IPS-NIHi11 (cell line): ENCODE data around the gene HMGCLL1.

ENCODE experiments used
- DNase-seq: peaks from one replicate; pipeline ENCODE4 v3.0.0; 2012; ENCODE audit warnings: mixed read lengths, low spot score

Gene HMGCLL1

GRCh38 chr6:55531496-55531895, 47.5 kb downstream of the HMGCLL1 start:
- DNase-seq = no peak

- no peak for DNase-seq
These were observed 48.1 kb downstream of the HMGCLL1 start for GRCh38 chr6:55530931-55531330.

- DNase-seq = peak; percentile 21
These were observed 50.4 kb downstream of the HMGCLL1 start for GRCh38 chr6:55528624-55529023.

- no peak for DNase-seq
These were observed 54.6 kb downstream of the HMGCLL1 start for GRCh38 chr6:55524441-55524840.

- no peak for DNase-seq
These were observed 60.4 kb downstream of the HMGCLL1 start for GRCh38 chr6:55518529-55519060.

- DNase-seq = no peak
These were observed 62.3 kb downstream of the HMGCLL1 start for GRCh38 chr6:55516736-55517135.

- no peak for DNase-seq
These were observed 66.1 kb downstream of the HMGCLL1 start for GRCh38 chr6:55512904-55513303.

- no peak for DNase-seq
These were observed 67.7 kb downstream of the HMGCLL1 start for GRCh38 chr6:55511122-55511800.

- no peak for DNase-seq
These were observed 79.4 kb downstream of the HMGCLL1 start for GRCh38 chr6:55499591-55499990.

- no peak for DNase-seq
These were observed 81.3 kb downstream of the HMGCLL1 start for GRCh38 chr6:55497694-55498093.

GRCh38 chr6:55496201-55496600, 82.8 kb downstream of the HMGCLL1 start:
- no peak for DNase-seq

- DNase-seq = no peak
These were observed 83.7 kb downstream of the HMGCLL1 start for GRCh38 chr6:55495277-55495676.

GRCh38 chr6:55494411-55494810, 84.6 kb downstream of the HMGCLL1 start:
- DNase-seq = no peak

GRCh38 chr6:55492259-55492658, 86.7 kb downstream of the HMGCLL1 start:
- no peak for DNase-seq

- DNase-seq = no peak
These were observed 88.1 kb downstream of the HMGCLL1 start for GRCh38 chr6:55490871-55491270.

GRCh38 chr6:55474382-55474781, 104.6 kb downstream of the HMGCLL1 start:
- DNase-seq = no peak

GRCh38 chr6:55473722-55474121, 105.3 kb downstream of the HMGCLL1 start:
- DNase-seq = no peak

- no peak for DNase-seq
These were observed 109.0 kb downstream of the HMGCLL1 start for GRCh38 chr6:55469951-55470366.

GRCh38 chr6:55456016-55456415, 123.0 kb downstream of the HMGCLL1 start:
- DNase-seq = no peak

GRCh38 chr6:55450005-55450404, 129.0 kb downstream of the HMGCLL1 start:
- DNase-seq = no peak

- DNase-seq = peak; percentile 7
These were observed 129.8 kb downstream of the HMGCLL1 start for GRCh38 chr6:55449225-55449624.

GRCh38 chr6:55448451-55448850, 130.5 kb downstream of the HMGCLL1 start:
- no peak for DNase-seq

GRCh38 chr6:55447891-55448290, 131.1 kb downstream of the HMGCLL1 start:
- no peak for DNase-seq

GRCh38 chr6:55445648-55446204, 133.3 kb downstream of the HMGCLL1 start:
- DNase-seq = peak; percentile 11
